NCI-H2196 (cell line): ENCODE results near the gene DDX20.
"Not testable (repeated sequence)": the region's sequence is repeated elsewhere in the genome, so short reads cannot be mapped to it uniquely, and the experiment has no call there.

ENCODE experiments used
- DNase-seq: peaks from one replicate; lab custom pipeline; 2025; ENCODE audit not compliant: unreplicated experiment; lab: John Stamatoyannopoulos, UW

DDX20 gene

GRCh38 chr1:111786669-111787207 lies 31.0 kb downstream of the DDX20 start:
- DNase-seq: no peak

- no peak for DNase-seq
Measured at GRCh38 chr1:111789142-111789541, 33.4 kb downstream of the DDX20 start.

- no peak for DNase-seq
Measured at GRCh38 chr1:111789666-111790316, 34.1 kb downstream of the DDX20 start.

GRCh38 chr1:111791776-111792175 lies 36.1 kb downstream of the DDX20 start:
- no peak for DNase-seq

- DNase-seq: no peak
Measured at GRCh38 chr1:111792249-111792648, 36.5 kb downstream of the DDX20 start.

- no peak for DNase-seq
Measured at GRCh38 chr1:111793923-111794322, 38.2 kb downstream of the DDX20 start.

- no peak for DNase-seq
Measured at GRCh38 chr1:111795401-111795800, 39.7 kb downstream of the DDX20 start.

- DNase-seq: no peak
Measured at GRCh38 chr1:111798580-111798979, 42.9 kb downstream of the DDX20 start.

GRCh38 chr1:111799722-111800121 lies 44.0 kb downstream of the DDX20 start:
- not testable (repeated sequence) for DNase-seq

- DNase-seq: peak; percentile 17
Measured at GRCh38 chr1:111801071-111801850, 45.6 kb downstream of the DDX20 start.

- no peak for DNase-seq
Measured at GRCh38 chr1:111802110-111802509, 46.4 kb downstream of the DDX20 start.

GRCh38 chr1:111802984-111803383 lies 47.3 kb downstream of the DDX20 start:
- DNase-seq: no peak

- no peak for DNase-seq
Measured at GRCh38 chr1:111803951-111804350, 48.2 kb downstream of the DDX20 start.

GRCh38 chr1:111804776-111805175 lies 49.1 kb downstream of the DDX20 start:
- no peak for DNase-seq

- no peak for DNase-seq
Measured at GRCh38 chr1:111805251-111805650, 49.5 kb downstream of the DDX20 start.

- DNase-seq: no peak
Measured at GRCh38 chr1:111811891-111812290, 56.2 kb downstream of the DDX20 start.

- no peak for DNase-seq
Measured at GRCh38 chr1:111812306-111812705, 56.6 kb downstream of the DDX20 start.

GRCh38 chr1:111813440-111814304 lies 58.0 kb downstream of the DDX20 start:
- DNase-seq: no peak

GRCh38 chr1:111814305-111814628 lies 58.6 kb downstream of the DDX20 start:
- DNase-seq: no peak

- no peak for DNase-seq
Measured at GRCh38 chr1:111814642-111815041, 58.9 kb downstream of the DDX20 start.
